ENCODE results near the gene FBLN2. TPM values are rescaled to one million over a fixed set of nuclear protein-coding genes. Genes with fewer than 3 reads are reported as not detected.

The FBLN2 gene
- total and polyA plus RNA-seq, 2 of the 13 experiments (the other 11 are each of a cell fraction or from before 2014, with no cell fraction given): not detected

GRCh38 chr3:13600950-13601691 lies 52.2 kb downstream of the FBLN2 start:
- BruUV-seq (replicated peaks): no TSS peak
- 44% methylated on average over 6 of the region's 9 CpGs for WGBS (ENCODE audit: low lambda C conversion rate)
- Histone ChIP-seq H3K79me2 (ENCODE audit: insufficient read depth, low read length) (no peaks in the 10 kb centered on the region), H3K9me3 (ENCODE audit: low read length) (no peaks in the 10 kb centered on the region), H3K4me2 (ENCODE audit: low read depth, low read length) (no peak overlapping the region), H3K4me3 (replicated peaks in 1 of 3; ENCODE audit: insufficient read depth in 1 of 3, low read depth in 2 of 3, low read length in 3 of 3) (no peak overlapping the region), H3K36me3 (replicated peaks in 1 of 2; ENCODE audit: control insufficient read depth in 1 of 2, insufficient read depth in 2 of 2, low read length in 2 of 2) (no peaks in the 10 kb centered on the region), H2AFZ (ENCODE audit: low read length) (no peak overlapping the region), H3K27me3 (ENCODE audit: control insufficient read depth in 1 of 2, insufficient read depth in 2 of 2, low read length in 2 of 2) (peaks cover 7 to 11% of the 10 kb centered on the region in 2 experiments; a peak in 4 of 5 replicates), H3K27ac (ENCODE audit: extremely low read length, insufficient read depth, low read length) (no peak overlapping the region), H3K4me1 (ENCODE audit: insufficient read depth, low read length) (peaks cover 3% of the 10 kb centered on the region), H4K20me1 (ENCODE audit: insufficient read depth, low read length) (no peaks in the 10 kb centered on the region), H3K9ac (ENCODE audit: insufficient read depth, low read depth, low read length) (no peak overlapping the region)
- no peak for ATAC-seq
- TF ChIP-seq TP53 (CRISPR knock-in tag; conservative IDR thresholded peaks at IDR 0.05): no peak
- peak; percentile 42; the same call in 1 of the 2 replicates for TF ChIP-seq CREB1 (IDR thresholded peaks at IDR 0.05)
- TF ChIP-seq CREB1 (CRISPR knock-in tag; IDR thresholded peaks at IDR 0.05): no peak
- POLR2A ChIA-PET: no interaction called here
- DNase-seq (ENCODE audit: low spot score): no peak
- FAIRE-seq: no peak
- in situ Hi-C loops (cut with HindIII; ENCODE audit: extremely low pct_ligation_motif_present, low pct_unique_long_range_greater_than_20kb): no loop called here
- CTCF ChIA-PET (ENCODE audit: low intra/inter-chr PET ratio, low total read pairs): no interaction called here
- intact Hi-C loops (cut with micrococcal nuclease; ENCODE audit: unreplicated experiment): no loop called here

GRCh38 chr3:13601692-13602080 lies 52.8 kb downstream of the FBLN2 start:
- no peaks in the 10 kb centered on the region for H3K79me2 ChIP-seq (ENCODE audit: insufficient read depth, low read length)
- no peaks in the 10 kb centered on the region for H3K9me3 ChIP-seq (ENCODE audit: low read length)
- no peak overlapping the region for H3K27ac ChIP-seq (ENCODE audit: extremely low read length, insufficient read depth, low read length)
- no peak overlapping the region for H2AFZ ChIP-seq (ENCODE audit: low read length)
- DNase-seq (ENCODE audit: low spot score) (no peak), FAIRE-seq (no peak), ATAC-seq (no peak)
- H3K4me1 ChIP-seq (ENCODE audit: insufficient read depth, low read length): no peaks in the 10 kb centered on the region
- H3K9ac ChIP-seq (ENCODE audit: insufficient read depth, low read depth, low read length): no peak overlapping the region
- no peaks in the 10 kb centered on the region for H4K20me1 ChIP-seq (ENCODE audit: insufficient read depth, low read length)
- no peak overlapping the region for H3K4me2 ChIP-seq (ENCODE audit: low read depth, low read length)
- in situ Hi-C loops (cut with HindIII; ENCODE audit: extremely low pct_ligation_motif_present, low pct_unique_long_range_greater_than_20kb) (no loop called here), intact Hi-C loops (cut with micrococcal nuclease; ENCODE audit: unreplicated experiment) (no loop called here)
- ChIA-PET POLR2A (no interaction called here), CTCF (ENCODE audit: low intra/inter-chr PET ratio, low total read pairs) (no interaction called here)
- peaks cover 7 to 11% of the 10 kb centered on the region in 2 experiments; a peak in 4 of 5 replicates for H3K27me3 ChIP-seq (ENCODE audit: control insufficient read depth in 1 of 2, insufficient read depth in 2 of 2, low read length in 2 of 2)
- no peaks in the 10 kb centered on the region for H3K36me3 ChIP-seq (replicated peaks in 1 of 2; ENCODE audit: control insufficient read depth in 1 of 2, insufficient read depth in 2 of 2, low read length in 2 of 2)
- no peak for TF ChIP-seq ZFP1 (CRISPR knock-in tag; IDR thresholded peaks at IDR 0.05)
- no peak for TF ChIP-seq ZC3H13 (CRISPR knock-in tag; IDR thresholded peaks at IDR 0.05)
- no peak for TF ChIP-seq ZNF224 (CRISPR knock-in tag; IDR thresholded peaks at IDR 0.05)
- TF ChIP-seq NFAT5 (CRISPR knock-in tag; IDR thresholded peaks at IDR 0.05): no peak
- no peak for TF ChIP-seq ATF5 (CRISPR knock-in tag; IDR thresholded peaks at IDR 0.05; ENCODE audit: low read depth)
- TF ChIP-seq SAFB2 (CRISPR knock-in tag; IDR thresholded peaks at IDR 0.05; ENCODE audit: borderline replicate concordance, low read depth): no peak
- no peak for TF ChIP-seq NONO (IDR thresholded peaks at IDR 0.05)
- TF ChIP-seq NONO (CRISPR knock-in tag; conservative IDR thresholded peaks at IDR 0.05): no peak
- BruUV-seq (replicated peaks): no TSS peak
- H3K4me3 ChIP-seq (replicated peaks in 1 of 3; ENCODE audit: insufficient read depth in 1 of 3, low read depth in 2 of 3, low read length in 3 of 3): no peak overlapping the region

Measured in HepG2 (cell line).